ENCODE measurements around the gene S100A2.
"Not testable (repeated sequence)": the region's sequence is repeated elsewhere in the genome, so short reads cannot be mapped to it uniquely, and the experiment has no call there.

S100A2 gene

GRCh38 chr1:153562021-153562420 lies 3.6 kb downstream of the S100A2 start:
- not testable (repeated sequence) for DNase-seq

- DNase-seq, result no peak
These were observed 4.1 kb downstream of the S100A2 start for GRCh38 chr1:153561466-153561985.

- no peak for DNase-seq
These were observed 4.7 kb downstream of the S100A2 start for GRCh38 chr1:153560771-153561465.

DNA sequence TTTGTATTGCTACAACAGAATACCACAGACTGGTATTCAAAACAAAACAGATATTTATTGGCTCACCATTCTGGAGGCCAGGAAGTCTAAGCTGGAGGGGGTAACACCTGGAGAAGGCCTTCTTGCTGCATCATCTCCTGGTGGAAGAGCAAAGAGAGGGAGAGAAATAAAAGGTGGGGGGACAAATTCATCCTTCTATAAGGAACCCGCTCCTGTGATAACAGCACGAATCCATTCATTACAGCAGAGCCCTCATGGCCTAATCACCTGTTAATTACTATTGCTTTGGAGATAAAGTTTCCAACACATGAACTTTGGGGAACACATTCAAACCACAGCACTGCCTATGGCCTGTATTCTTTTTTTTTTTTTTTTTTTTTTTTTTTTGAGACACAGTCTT lies 5.4 kb downstream of the S100A2 start:
- DNase-seq, result no peak

DNA sequence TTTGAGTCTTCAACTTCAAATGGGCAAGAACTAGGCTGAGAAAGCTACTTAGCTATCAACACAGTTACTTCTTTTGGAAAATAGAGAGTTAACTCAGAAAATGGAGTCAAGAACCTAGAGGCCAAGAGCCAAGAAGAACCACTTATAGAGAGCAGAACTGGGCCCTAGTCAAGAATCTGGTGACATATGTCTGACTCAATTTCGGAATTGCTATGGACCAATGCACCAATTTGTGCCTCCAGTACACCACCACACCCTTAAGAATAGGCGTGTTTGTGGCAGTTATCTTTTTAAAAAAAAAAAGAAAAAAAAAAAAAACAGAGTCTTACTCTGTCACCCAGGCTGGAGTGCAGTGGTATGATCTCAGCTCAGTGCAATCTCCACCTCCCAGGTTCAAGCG lies 7.8 kb downstream of the S100A2 start:
- DNase-seq, result no peak

DNA sequence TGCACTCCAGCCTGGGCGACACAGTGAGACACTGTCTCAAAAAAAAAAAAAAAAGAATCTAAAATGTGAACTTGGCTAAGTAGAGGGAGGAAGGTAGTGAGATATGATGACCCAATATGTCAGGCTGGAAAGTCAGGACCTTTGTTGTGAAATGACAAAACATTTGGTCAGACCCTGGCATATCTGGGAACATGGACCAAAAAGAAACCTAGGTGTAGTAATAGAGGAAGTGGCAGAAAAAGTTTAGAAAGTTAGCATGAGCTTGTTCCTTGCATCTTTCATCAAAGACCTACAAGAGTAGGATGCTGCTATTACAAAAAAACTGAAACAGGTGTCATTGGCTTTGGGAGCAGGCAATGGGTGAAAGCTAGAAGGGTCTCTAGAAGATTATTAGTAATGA lies 9.3 kb downstream of the S100A2 start:
- no peak for DNase-seq

DNA sequence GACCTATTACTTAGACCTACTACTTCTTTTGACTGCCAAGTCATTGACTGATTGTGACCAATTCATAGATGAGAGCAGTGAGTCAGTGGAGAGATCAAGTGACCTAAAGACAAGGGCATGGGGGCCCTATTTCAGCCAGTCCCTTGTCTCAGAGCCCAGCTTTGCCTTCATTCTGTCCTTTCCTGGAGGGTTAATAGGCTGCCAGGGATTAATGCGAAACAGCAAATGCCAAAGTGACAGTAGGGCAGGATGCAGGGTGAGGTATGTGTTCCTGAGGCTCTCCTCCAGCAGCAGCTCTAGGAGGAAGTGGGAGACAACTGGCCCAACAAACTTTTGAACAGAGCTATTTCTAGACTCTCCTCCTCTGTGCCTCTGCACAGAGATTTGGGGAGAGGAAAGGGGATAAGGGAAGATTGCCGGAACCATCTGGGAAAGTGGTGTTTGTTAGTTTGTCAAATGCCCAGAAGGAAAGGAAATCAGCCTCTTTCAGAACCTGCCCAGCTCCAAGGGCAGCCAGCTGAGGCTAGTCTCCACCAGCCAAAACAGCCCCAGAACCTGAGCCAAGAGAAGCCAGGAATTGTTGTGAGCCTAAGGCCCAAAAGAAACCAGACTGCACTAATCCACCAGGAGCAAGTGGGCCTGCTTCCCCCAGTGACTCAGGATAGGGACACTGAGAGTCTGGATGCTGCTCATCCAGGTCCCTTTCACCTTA lies 11.7 kb downstream of the S100A2 start:
- DNase-seq, result no peak

- no peak for DNase-seq
These were observed 12.5 kb downstream of the S100A2 start for GRCh38 chr1:153553096-153553495.

DNA sequence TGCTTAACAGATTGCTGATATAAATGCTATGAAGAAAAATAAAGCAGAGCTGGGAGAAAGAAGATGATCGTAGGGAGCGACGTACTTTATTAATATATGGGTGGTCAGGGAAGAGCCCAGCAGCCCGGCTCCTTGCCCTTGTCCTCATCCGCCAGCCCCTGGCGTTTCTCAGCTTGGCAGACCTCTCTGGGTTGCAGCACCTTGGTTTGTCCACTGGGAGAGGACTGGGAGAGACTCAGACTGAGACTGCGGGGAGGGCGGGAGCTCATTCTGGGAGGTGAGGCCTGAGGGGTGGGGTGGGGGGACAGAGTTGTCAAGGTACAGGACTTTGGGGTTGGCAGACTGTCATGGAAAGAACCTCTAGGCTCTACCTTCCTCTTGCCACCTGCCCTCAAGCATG lies 13.3 kb downstream of the S100A2 start:
- no peak for DNase-seq

- peak; percentile 15 for DNase-seq
These were observed 14.7 kb downstream of the S100A2 start for GRCh38 chr1:153550827-153551500.

GRCh38 chr1:153550398-153550758 lies 15.3 kb downstream of the S100A2 start:
- no peak for DNase-seq

DNA sequence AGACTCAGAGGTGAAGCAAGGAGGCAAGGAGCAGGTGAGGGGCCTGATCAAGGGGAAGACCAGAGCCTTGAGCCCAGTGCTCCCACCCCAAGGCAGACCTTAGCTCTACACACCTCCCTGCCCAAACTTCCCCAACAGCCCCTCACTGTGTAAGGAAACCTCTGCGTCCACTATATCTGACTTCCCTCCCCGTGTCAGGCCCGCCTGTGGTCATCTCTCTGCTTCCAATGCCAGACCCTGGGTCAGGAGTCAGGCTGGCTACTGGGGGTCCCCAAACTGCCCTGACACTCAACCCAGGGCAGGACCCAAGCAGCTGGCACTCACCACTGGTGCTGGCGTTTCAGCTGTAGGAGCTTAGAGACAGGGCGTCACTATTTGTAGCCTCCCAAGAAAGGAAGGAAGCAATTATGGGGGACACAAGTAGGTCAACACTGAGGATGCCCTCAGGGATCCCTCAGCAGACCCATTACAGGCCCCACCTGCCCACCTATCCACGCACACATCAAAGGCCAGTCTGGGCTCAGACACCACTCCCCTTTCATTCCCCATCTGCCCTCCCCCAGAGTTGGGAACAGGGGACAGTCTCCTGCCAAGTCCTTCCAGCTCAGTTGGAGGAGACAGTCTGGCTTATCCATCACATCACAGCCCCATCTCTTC lies 15.8 kb downstream of the S100A2 start:
- peak; percentile 25 for DNase-seq

- DNase-seq, result peak; percentile 24
These were observed 16.6 kb downstream of the S100A2 start, which contains the start of gene S100A3 for GRCh38 chr1:153548722-153549688. Gene S100A3, minus strand, starts transcription at chr1:153549258. Its CDS starts 773 bp downstream, at chr1:153548485.

DNA sequence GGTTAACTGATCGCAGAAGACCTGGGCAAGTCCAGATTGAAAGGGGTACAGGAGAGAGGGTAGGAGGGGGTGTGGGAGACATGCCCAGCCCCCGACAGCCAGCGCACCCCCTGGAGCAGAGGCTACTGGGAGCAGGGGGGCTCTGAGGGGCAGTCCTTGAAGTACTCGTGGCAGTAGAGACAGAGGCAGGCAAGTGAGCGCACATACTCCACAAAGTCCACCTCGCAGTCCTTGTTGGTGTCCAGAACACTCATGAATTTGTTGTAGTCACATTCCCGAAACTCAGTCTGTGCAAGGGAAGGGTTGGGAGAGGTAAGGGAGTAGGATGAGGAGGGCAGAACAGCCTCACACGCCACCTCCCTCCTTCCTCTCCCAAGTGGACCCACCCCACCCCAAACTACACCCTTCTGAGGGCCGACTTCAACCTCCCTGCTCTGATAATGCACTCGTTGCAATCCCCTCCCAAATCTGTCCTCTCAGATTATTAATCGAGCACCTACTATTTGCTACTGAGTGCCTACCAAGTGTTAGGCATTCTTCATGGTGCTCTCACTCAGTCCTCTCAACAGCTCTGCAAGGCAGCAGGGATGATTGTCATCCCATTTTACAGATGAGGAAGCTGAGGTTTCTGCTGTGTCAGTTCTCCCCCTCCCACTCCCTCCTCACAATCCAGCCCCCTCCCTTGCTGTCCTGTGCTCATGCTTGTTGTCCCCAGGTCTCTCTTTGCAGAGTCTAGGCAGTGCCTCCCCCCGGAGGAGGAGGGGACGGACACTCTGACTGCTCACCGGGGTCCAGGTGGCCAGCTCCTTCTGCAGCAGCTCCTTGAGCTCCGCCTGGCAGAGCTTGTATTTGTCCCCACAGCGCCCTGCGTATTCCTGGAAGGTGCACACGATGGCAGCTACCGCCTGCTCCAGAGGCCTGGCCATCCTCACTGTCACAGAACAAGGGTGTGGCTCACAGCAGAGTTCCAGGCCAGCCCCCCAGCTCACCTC lies 17.8 kb downstream of the S100A2 start:
- DNase-seq, result peak; percentile 28

DNA sequence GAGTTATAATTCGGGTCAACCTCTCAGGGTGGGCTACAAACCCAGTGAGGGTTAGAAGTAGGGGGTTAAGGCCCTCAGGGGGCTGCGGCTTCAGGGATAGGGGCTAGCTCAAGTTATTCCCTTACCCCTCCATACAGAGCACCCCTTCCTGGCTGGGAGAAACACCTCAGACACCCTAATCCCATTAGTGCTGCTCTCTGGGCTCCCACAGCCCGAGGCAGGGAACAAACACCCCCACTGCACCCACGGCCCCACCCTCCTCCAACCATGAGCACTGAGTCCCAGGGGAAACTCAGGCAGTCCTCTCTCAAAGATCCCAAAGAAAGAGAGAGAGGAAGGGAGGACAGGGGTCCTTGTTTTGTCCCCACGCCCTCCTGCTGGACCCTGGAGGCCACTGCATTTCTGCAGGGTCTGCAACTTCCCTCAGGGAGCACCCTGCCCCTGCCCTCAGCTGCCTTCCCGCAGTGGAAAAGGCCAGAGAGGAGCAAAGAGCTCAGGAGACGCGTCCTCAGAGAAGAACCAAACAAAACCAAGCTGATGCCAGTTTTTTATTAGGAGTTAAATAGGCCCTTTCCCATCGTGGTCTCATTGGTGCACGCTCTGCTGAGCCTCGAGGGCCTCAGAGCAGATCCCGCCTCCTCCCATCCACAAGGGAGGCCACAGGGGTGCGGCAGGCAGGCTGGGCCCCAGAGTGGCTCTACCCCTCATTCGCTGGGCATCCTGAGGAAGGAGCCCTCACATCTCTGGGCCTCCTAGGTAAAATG lies 18.7 kb downstream of the S100A2 start:
- peak; percentile 14 for DNase-seq

GRCh38 chr1:153546371-153546770 lies 19.3 kb downstream of the S100A2 start:
- peak; percentile 22 for DNase-seq

- peak; percentile 89 for DNase-seq
These were observed 20.3 kb downstream of the S100A2 start, which contains the start of gene S100A4 for GRCh38 chr1:153545067-153546055. Gene S100A4, minus strand, starts transcription at chr1:153545806. Its CDS starts 1,012 bp downstream, at chr1:153544794.

- DNase-seq, result no peak
These were observed 21.1 kb downstream of the S100A2 start for GRCh38 chr1:153544453-153545066.
